HG03066 (cell line): ENCODE results near the gene DCD.
"Not testable (repeated sequence)": the region's sequence is repeated elsewhere in the genome, so short reads cannot be mapped to it uniquely, and the experiment has no call there.

ENCODE experiments used
- ATAC-seq: cut with Tn5 transposase; IDR thresholded peaks from one replicate; pipeline ENCODE4 v1.9.1; 2021; ENCODE audit warnings: low read depth; ENCODE audit not compliant: unreplicated experiment

Gene DCD, protein sequence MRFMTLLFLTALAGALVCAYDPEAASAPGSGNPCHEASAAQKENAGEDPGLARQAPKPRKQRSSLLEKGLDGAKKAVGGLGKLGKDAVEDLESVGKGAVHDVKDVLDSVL

GRCh38 chr12:54648265-54648664, at the start of gene DCD:
Gene DCD (minus strand): TSS chr12:54648365. CDS start chr12:54648303, 62 bp downstream.
- ATAC-seq = no peak

- ATAC-seq = no peak
Observed at GRCh38 chr12:54697851-54698250, 49.7 kb upstream of the DCD start.

DNA sequence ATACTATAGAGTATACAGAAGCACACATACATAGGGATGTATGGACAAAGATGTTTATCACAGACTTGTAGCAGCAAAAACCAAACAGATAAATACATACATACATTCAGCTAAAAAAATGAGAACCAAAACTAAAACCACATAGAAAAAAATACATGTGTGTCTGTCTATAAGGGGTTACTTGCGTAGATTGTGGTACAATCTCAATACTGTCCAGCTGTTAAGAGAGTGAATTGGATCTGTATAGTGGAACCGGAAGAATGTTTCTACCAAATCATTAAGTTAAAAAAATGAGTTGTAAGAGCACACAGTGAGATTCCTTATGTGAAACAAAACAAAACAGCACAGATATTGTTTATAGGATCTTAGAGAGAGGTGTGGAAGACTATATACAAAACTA, 44.2 kb upstream of the DCD start:
- no peak for ATAC-seq

GRCh38 chr12:54689984-54690383, 41.8 kb upstream of the DCD start:
- ATAC-seq = no peak

DNA sequence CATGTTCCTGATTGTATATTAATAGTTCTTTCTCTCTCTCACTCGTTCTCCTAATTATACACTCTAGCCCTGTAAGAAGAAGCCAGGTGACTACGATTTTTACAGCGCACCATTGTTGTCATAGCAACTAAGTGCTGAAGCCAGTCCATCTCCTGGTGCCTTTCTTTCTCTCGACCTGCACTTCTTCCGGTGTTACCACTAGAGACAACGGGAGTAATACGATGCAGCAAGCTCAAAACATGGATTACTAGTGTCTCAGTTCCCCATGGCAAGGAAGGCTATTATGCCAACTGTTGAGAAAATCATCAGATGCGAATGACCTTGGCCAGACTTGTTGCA, 40.8 kb upstream of the DCD start:
- no peak for ATAC-seq

- ATAC-seq = no peak
Observed at GRCh38 chr12:54688309-54689033, 40.3 kb upstream of the DCD start.

GRCh38 chr12:54684636-54685630, 36.8 kb upstream of the DCD start:
- no peak for ATAC-seq

- ATAC-seq = no peak
Observed at GRCh38 chr12:54683398-54683797, 35.2 kb upstream of the DCD start.

- ATAC-seq = no peak
Observed at GRCh38 chr12:54682674-54683073, 34.5 kb upstream of the DCD start.

DNA sequence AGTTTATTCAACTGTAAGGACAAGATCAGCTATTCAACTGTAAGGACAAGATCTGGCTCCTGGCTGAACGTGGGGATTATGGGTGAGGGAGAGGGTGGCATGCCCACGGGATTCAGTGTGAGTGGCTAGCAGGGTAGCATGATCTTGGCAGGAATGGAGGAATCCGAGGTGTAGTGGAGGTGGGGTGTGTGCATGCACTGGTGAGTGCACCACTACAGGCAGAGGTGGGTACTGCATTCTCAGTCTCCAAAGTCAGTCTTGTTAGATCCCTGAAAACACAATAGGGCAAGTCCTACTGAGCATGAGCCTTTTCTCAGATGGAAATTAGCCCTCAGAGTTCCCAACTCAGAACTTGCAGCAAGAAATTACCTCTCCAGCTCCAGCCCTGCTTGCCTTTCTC, 32.2 kb upstream of the DCD start:
- ATAC-seq = no peak

DNA sequence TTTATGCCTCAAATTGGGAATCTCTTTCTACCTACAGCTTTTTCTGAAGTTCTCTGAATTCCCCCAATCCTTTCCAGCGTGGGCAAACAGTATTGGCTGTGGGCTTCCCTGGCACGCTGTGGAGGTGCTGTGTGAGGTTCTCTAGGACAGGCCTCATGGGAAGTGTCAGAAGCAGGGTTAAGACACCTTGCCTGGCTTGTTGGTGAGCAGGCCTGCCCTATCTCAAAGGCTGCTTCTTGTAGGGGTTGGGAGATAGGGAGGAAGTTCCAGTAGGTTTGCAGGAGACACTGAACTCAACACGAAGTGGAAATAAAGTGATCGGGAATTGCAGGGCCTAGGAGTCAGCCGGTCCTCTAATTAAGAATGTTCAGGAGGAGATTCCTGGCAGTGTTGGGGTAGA, 30.0 kb upstream of the DCD start:
- ATAC-seq = no peak

DNA sequence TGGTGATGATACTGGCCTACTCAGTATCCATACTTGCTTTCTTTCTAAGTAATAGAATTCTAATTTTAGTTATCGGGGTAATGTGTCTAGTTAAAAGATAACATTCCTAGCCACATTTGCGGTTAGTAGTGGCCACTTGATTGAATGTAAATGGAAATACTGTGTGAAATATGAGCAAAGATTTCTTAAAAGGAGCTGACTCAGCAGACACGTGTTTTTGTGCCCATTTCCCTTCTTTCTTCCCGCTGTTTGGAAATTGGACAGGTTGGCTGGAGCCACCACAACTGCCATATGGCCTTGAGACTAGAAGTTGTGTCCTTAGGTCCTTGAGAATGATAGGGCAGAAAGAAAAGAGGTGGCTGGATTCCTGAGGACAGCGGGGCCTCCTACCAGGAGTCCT, 19.8 kb upstream of the DCD start:
- no peak for ATAC-seq

- no peak for ATAC-seq
Observed at GRCh38 chr12:54666008-54666407, 17.8 kb upstream of the DCD start.

- not testable (repeated sequence) for ATAC-seq
Observed at GRCh38 chr12:54665022-54665635, 17.0 kb upstream of the DCD start.

- ATAC-seq = no peak
Observed at GRCh38 chr12:54663603-54664002, 15.4 kb upstream of the DCD start.

- no peak for ATAC-seq
Observed at GRCh38 chr12:54662026-54662425, 13.9 kb upstream of the DCD start.

DNA sequence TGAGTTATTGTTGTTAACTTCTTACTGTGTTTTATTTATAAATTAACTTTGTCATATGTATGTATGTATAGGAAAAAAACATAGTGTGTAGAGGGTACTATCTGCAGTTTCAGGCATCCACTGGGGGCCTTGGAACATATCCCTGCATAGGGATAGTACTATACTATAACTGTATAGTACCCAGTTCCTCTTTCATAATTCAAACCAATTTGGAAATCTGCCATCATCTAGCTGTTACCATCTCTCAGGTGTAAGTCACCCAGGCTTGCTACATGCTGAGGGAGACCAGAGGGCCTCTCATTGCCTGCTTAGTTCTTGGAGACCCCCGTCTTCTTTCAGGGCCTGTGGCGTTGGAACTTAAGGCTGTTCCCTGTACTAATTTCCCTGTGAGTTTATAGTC, 12.9 kb upstream of the DCD start:
- ATAC-seq = no peak

DNA sequence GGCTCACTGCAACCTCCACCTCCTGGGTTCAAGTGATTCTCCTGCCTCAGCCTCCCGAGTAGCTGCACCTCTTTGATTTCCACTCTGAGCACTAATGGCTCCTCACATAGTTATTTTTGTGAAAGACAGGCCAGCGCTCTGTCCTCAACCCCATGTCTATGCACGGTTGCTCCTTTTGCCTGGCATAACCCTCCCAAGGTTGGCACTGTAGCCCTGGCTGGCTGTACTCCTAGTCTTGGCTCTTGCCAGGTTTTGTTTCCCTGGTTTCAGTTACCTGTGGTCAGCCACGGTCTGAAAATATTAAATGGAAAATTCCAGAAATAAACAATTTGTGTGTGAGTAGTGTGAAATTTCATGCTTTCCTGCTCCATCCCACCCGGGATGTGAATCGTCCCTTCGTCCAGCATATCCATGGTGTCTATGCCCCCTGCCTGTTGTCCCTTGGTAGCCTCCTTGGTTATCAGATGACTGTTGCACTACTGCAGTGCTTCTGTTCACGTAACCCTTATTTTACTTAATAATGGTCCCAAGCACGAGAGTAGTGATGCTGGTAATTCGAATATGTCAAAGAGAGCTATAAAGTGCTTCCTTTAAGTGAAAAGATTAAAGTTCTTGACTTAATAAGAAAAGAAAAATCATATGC, 12.3 kb upstream of the DCD start:
- no peak for ATAC-seq

DNA sequence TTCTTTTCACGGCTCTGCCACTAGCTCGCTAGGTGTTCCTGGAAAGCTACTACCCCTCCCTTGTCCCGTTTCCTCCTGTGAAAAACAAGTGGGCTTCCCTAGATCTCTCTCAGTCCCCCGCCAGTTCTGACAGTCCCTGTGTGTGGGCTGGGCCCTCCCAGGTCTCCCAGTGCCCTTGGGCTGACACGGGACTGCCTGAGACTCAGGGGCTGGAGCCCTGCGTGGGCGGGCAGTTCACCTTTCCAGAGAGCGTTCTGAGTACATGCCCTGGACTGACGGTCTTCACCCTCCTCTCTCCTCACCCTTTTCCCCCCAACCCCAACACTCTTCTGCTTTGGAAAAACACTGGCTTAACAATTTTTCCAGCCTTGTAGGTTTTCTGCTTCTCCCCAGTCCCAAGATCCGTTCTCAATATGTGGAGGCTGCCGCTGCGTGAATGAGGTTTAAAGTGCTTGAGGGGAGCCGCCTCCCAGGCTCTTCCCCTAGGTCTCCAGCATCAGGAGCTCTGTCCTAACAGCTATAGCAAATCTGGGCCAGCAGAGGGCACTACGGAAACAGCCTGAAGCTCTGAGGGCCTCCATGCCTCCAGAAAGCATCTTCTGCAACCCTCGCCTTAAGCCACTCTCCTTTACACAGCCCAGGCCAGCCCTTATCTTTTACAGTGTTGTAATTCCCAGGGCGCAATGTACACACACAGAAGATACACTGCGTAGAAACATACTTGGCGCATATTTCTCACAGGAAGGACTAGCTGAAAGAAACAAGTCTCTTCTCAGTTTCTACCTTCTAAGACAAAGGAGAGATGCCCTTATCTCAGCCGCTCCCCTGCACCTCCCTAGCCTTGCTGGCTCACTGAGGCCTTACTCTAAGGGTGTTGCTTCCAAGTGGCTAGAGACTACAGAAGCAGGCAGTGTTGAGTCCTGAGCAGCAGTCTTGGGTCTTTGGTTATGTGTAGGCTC, 10.4 kb upstream of the DCD start:
- ATAC-seq = no peak
